SJCRH30 (cell line): ENCODE results near the gene OSBPL8. TPM values are rescaled to one million over a fixed set of nuclear protein-coding genes. Genes with fewer than 3 reads are reported as not detected.
"Not testable (repeated sequence)": the region's sequence is repeated elsewhere in the genome, so short reads cannot be mapped to it uniquely, and the experiment has no call there.

ENCODE experiments used
- DNase-seq, 2 experiments: peaks; one replicate each; pipeline ENCODE4 v3.0.0-alpha.2; 2015 to 2020
- H3K27ac ChIP-seq: fragments of 250-450 bp; sonication (Bioruptor Pico); 2 replicates; pipeline ENCODE4 v1.5.1; 2020; ENCODE audit warnings: mild to moderate bottlenecking, moderate library complexity
- H3K27me3 ChIP-seq: fragments of 250-450 bp; sonication (Bioruptor Pico); 2 replicates; pipeline ENCODE4 v1.5.1; 2020; ENCODE audit warnings: mild to moderate bottlenecking, moderate library complexity
- H3K36me3 ChIP-seq: fragments of 250-450 bp; sonication (Bioruptor Pico); 2 replicates; pipeline ENCODE4 v1.5.1; 2020; ENCODE audit warnings: mild to moderate bottlenecking, moderate library complexity
- H3K4me1 ChIP-seq: fragments of 250-450 bp; sonication (Bioruptor Pico); 2 replicates; pipeline ENCODE4 v1.5.1; 2020; ENCODE audit warnings: mild to moderate bottlenecking, moderate library complexity
- H3K4me3 ChIP-seq: fragments of 250-450 bp; sonication (Bioruptor Pico); 2 replicates; pipeline ENCODE4 v1.5.1; 2020; ENCODE audit warnings: mild to moderate bottlenecking, moderate library complexity
- H3K9me3 ChIP-seq: fragments of 250-450 bp; sonication (Bioruptor Pico); replicated peaks from 2 replicates; pipeline ENCODE4 v1.5.1; 2020; ENCODE audit warnings: mild to moderate bottlenecking, moderate library complexity
- total RNA-seq: library from RNA; depleted of rRNA; stranded (reverse); fragments of >200 nt; shearing (Covaris generic); gene quantifications from 2 replicates; pipeline ENCODE4 v1.2.3, GENCODE V29; 2014

The OSBPL8 gene
- total RNA-seq, 1 experiment from 2014 or later, result 64.0 TPM

- no peak for DNase-seq
These were observed 218.0 kb downstream of the OSBPL8 start for GRCh38 chr12:76341436-76342030.

DNA sequence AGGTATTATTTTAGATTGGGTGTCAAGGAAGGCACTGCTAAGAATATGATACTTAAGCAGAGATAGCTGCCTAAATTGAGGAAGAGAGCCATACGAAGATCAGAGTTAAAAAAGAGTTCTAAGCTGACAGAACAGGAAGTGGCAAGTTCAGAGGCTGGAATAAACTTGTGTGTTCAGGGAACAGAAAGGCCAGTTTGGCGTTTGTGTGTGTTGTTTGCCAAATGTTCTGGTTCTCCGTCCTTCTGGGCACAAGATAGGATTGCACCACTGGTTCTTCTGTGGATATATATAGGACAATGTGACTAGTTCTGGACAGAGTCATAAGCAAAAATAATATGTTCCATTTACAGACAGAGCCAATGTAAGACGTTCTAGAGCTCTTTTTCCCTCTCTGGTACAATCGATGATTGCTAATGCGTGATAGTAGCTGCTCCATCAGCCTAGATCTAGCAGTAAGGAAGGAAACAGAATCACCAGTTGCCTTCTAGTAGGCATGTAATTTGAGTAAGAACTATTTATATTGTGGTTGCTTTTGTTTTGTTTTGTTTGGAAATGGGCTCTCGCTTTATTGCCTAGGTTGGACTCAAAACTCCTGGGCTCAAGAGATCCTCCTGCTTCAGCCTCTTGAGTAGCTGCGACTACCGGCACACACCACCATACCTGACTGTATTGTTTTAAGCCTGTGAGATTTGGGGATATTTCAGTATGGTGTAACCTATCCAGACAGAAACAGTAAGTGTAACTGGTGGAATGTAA lies 218.7 kb downstream of the OSBPL8 start:
- no peaks in the 10 kb centered on the region for H3K4me1 ChIP-seq
- H3K9me3 ChIP-seq, result no peaks in the 10 kb centered on the region
- no peaks in the 10 kb centered on the region for H3K27me3 ChIP-seq
- no peaks in the 10 kb centered on the region for H3K36me3 ChIP-seq
- H3K4me3 ChIP-seq, result no peak overlapping the region
- H3K27ac ChIP-seq, result no peak overlapping the region
- DNase-seq, result no peak

More at GRCh38 chr12:76341436-76342030, 218.0 kb downstream of the OSBPL8 start:
- Histone ChIP-seq H3K27ac (no peak overlapping the region), H3K4me3 (no peak overlapping the region), H3K27me3 (no peaks in the 10 kb centered on the region), H3K36me3 (no peaks in the 10 kb centered on the region), H3K4me1 (no peaks in the 10 kb centered on the region), H3K9me3 (no peaks in the 10 kb centered on the region)

DNA sequence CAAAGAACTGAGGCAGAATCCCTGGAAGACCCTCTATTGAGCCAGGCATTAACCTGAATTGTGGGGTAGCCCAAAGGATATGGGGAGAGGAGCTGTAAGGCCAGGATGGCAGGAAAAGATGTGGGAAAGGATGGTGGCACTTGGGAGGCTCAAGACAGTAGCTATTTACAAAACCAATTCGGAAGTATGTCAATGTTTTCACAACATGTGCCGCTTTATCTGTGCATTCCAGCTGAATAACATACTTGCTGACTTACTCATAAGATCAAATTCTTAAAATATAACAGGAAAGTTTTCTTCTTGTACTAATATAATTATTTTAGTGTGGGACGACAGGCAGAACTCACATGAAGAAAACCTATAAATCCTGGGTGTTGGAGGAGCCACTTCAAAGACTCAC lies 222.0 kb downstream of the OSBPL8 start:
- DNase-seq, result no peak
- H3K9me3 ChIP-seq, result no peaks in the 10 kb centered on the region
- H3K36me3 ChIP-seq, result no peaks in the 10 kb centered on the region
- H3K4me3 ChIP-seq, result no peak overlapping the region
- no peak overlapping the region for H3K27ac ChIP-seq
- H3K4me1 ChIP-seq, result peaks cover 4% of the 10 kb centered on the region; the same call in 1 of the 2 replicates
- H3K27me3 ChIP-seq, result no peaks in the 10 kb centered on the region

DNA sequence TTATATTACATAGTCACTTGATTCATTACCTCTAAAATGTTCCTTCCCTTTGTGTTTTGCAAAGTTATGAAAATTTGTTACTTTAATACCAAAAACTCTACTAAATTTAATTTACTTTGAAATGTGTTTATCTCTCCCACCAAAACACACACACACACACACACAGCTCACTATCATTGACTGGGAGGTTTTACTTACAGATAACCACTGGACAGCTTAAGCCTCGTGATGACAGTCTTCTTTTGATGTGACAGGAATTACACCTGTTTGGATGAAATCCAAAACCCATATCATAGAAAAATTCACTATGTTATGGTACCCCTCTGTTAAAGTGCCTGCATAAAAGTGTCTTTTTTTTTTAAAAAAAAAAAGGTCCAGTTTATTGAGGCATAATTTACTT lies 227.0 kb downstream of the OSBPL8 start:
- Histone ChIP-seq H3K4me1 (peaks cover 4% of the 10 kb centered on the region; the same call in 1 of the 2 replicates), H3K9me3 (no peaks in the 10 kb centered on the region), H3K4me3 (no peak overlapping the region), H3K27me3 (no peaks in the 10 kb centered on the region), H3K36me3 (no peaks in the 10 kb centered on the region), H3K27ac (no peak overlapping the region)
- DNase-seq, result no peak

GRCh38 chr12:76329606-76330005 lies 230.0 kb downstream of the OSBPL8 start:
- no peaks in the 10 kb centered on the region for H3K36me3 ChIP-seq
- no peak overlapping the region for H3K4me3 ChIP-seq
- no peak overlapping the region for H3K27ac ChIP-seq
- no peaks in the 10 kb centered on the region for H3K27me3 ChIP-seq
- no peaks in the 10 kb centered on the region for H3K9me3 ChIP-seq
- H3K4me1 ChIP-seq, result no peaks in the 10 kb centered on the region
- DNase-seq, result no peak

GRCh38 chr12:76329159-76329558 lies 230.4 kb downstream of the OSBPL8 start:
- no peaks in the 10 kb centered on the region for H3K27me3 ChIP-seq
- H3K4me1 ChIP-seq, result no peaks in the 10 kb centered on the region
- no peak for DNase-seq
- no peak overlapping the region for H3K27ac ChIP-seq
- H3K9me3 ChIP-seq, result no peaks in the 10 kb centered on the region
- H3K36me3 ChIP-seq, result no peaks in the 10 kb centered on the region
- no peak overlapping the region for H3K4me3 ChIP-seq

GRCh38 chr12:76319595-76320319 lies 239.8 kb downstream of the OSBPL8 start:
- Histone ChIP-seq H3K4me3 (peak overlapping the region; percentile 70), H3K27ac (peak overlapping the region; percentile 31)
- not testable (repeated sequence) for H3K36me3 ChIP-seq, H3K9me3 ChIP-seq, H3K27me3 ChIP-seq, H3K4me1 ChIP-seq
- peak in 1 of 2 experiments; percentile 19 for DNase-seq

GRCh38 chr12:76318773-76319594 lies 240.6 kb downstream of the OSBPL8 start:
- H3K27ac ChIP-seq, result no peak overlapping the region; the same call in 1 of the 2 replicates

GRCh38 chr12:76317976-76318375 lies 241.6 kb downstream of the OSBPL8 start:
- H3K36me3 ChIP-seq, result no peaks in the 10 kb centered on the region
- no peak overlapping the region for H3K4me3 ChIP-seq
- H3K4me1 ChIP-seq, result no peaks in the 10 kb centered on the region
- H3K9me3 ChIP-seq, result 0 out of 2 replicates have a peak, but pooled peaks cover 2% of the 10 kb centered on the region
- DNase-seq, result no peak
- H3K27me3 ChIP-seq, result no peaks in the 10 kb centered on the region
- H3K27ac ChIP-seq, result no peak overlapping the region

More at GRCh38 chr12:76318773-76319594, 240.6 kb downstream of the OSBPL8 start:
- H3K9me3 ChIP-seq, result 0 out of 2 replicates have a peak, but pooled peaks cover 2% of the 10 kb centered on the region
- no peaks in the 10 kb centered on the region for H3K27me3 ChIP-seq
- no peaks in the 10 kb centered on the region for H3K4me1 ChIP-seq
- H3K4me3 ChIP-seq, result peak overlapping the region; percentile 70
- DNase-seq, result peak in 1 of 2 experiments; percentile 20
- no peaks in the 10 kb centered on the region for H3K36me3 ChIP-seq

DNA sequence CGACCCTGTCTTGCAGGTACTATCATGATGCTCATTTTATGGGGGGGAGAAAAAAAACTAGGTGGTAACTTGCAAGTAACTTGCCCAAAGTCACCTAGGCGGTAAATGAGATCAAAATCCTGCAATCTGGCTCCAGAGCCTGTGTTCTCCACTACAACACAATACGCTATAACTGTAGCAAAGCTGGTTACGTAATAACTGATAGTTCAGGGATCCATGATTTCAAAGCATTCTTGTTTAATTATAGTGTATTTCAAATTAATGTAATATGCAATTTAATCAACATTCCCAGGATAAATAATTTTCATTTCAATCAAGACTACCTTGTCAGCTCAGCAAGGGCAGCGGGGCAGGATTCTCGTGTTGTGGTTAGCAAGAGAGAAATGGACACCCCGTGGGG lies 243.1 kb downstream of the OSBPL8 start:
- Histone ChIP-seq H3K27ac (no peak overlapping the region), H3K4me3 (no peak overlapping the region), H3K9me3 (no peaks in the 10 kb centered on the region), H3K4me1 (no peaks in the 10 kb centered on the region), H3K36me3 (no peaks in the 10 kb centered on the region), H3K27me3 (no peaks in the 10 kb centered on the region)
- DNase-seq, result no peak

DNA sequence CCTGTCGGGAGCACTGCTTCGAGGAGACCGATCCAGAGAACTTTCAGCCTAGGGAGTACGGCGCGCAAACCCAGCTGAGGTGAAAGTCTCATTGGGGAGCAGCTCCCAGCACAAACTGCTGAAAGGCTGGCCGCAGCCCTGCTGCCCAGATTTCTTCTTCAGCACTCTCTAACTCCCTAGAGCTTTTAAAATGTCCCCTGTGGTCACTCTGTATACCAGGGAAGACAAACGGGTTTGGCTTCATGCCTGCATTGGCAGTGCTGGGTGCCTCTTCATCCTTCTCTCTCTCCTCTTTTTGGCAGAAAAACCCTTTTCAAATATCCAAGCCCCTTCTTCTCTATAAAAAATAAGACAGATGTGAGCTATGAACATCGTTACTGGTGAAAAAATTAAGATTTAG lies 246.3 kb downstream of the OSBPL8 start:
- Histone ChIP-seq H3K27me3 (no peaks in the 10 kb centered on the region), H3K4me3 (no peak overlapping the region), H3K9me3 (no peaks in the 10 kb centered on the region), H3K4me1 (no peaks in the 10 kb centered on the region), H3K36me3 (no peaks in the 10 kb centered on the region), H3K27ac (no peak overlapping the region)
- no peak for DNase-seq

- H3K4me3 ChIP-seq, result no peak overlapping the region
- H3K27ac ChIP-seq, result no peak overlapping the region
- no peaks in the 10 kb centered on the region for H3K27me3 ChIP-seq
- H3K4me1 ChIP-seq, result no peaks in the 10 kb centered on the region
- no peaks in the 10 kb centered on the region for H3K36me3 ChIP-seq
- no peaks in the 10 kb centered on the region for H3K9me3 ChIP-seq
- no peak for DNase-seq
These were observed 247.3 kb downstream of the OSBPL8 start for GRCh38 chr12:76312315-76312714.

DNA sequence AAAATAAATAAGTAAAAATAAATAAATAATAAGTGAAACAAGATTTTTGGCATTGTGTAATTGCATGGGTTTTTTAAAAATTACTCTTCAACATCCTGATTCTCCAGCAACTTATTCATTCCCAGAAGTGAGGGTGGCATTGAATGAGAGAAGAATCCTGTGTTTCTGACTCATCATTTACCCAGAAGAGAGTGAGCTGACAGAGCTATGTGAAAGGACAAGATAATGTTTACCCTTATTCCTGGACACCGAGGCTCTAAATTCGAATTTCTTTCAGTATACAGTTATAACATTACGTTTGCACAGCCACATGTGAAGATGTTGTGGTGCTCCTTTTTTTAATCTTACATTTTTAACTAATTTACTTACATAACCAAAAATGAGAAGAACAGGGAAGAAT lies 247.8 kb downstream of the OSBPL8 start:
- Histone ChIP-seq H3K36me3 (no peaks in the 10 kb centered on the region), H3K9me3 (no peaks in the 10 kb centered on the region), H3K27ac (no peak overlapping the region), H3K4me3 (no peak overlapping the region), H3K4me1 (no peaks in the 10 kb centered on the region), H3K27me3 (no peaks in the 10 kb centered on the region)
- no peak for DNase-seq

- Histone ChIP-seq H3K4me1 (no peaks in the 10 kb centered on the region), H3K27ac (no peak overlapping the region), H3K27me3 (no peaks in the 10 kb centered on the region), H3K9me3 (no peaks in the 10 kb centered on the region), H3K4me3 (no peak overlapping the region), H3K36me3 (no peaks in the 10 kb centered on the region)
- DNase-seq, result no peak
These were observed 249.5 kb downstream of the OSBPL8 start for GRCh38 chr12:76310110-76310509.
